ENCODE measurements around the gene OR6J1. TPM values are rescaled to one million over a fixed set of nuclear protein-coding genes. Genes with fewer than 3 reads are reported as not detected.

OR6J1 gene
- total and polyA plus RNA-seq, 2 of the 13 experiments (the other 11 are each of a cell fraction or from before 2014, with no cell fraction given) = not detected

DNA sequence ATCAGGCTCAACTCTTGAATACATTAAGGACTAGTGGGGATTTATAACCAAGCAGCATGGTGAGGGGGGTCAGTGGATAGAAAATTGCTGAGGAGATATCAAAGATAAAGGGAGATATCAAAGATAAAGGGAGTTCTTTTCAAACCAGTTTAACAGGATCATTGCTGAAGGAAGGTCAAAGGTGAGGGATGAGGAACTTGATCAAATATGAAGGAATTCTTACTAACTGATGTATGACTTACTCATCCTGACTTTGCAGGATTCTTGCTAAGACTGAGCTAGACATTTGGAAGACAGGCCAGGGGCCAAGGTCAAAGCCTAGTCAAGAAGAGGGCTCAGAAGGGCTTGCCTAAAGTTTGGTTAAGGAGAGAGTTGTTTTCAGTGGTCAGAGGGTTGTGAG is 41.3 kb downstream of the OR6J1 start:
- in situ Hi-C loops (cut with HindIII; ENCODE audit: extremely low pct_ligation_motif_present, low pct_unique_long_range_greater_than_20kb) = no loop called here
- no peaks in the 10 kb centered on the region for H3K9me3 ChIP-seq (ENCODE audit: low read length)
- H3K36me3 ChIP-seq (replicated peaks in 1 of 2; ENCODE audit: control insufficient read depth in 1 of 2, insufficient read depth in 2 of 2, low read length in 2 of 2) = peaks cover 21 to 57% of the 10 kb centered on the region in 2 experiments
- no peak overlapping the region for H3K4me2 ChIP-seq (ENCODE audit: low read depth, low read length)
- BruUV-seq (replicated peaks) = no TSS peak
- CTCF ChIA-PET (ENCODE audit: low intra/inter-chr PET ratio, low total read pairs) = no interaction called here
- intact Hi-C loops (cut with micrococcal nuclease; ENCODE audit: unreplicated experiment) = no loop called here
- H3K27me3 ChIP-seq (ENCODE audit: control insufficient read depth in 1 of 2, insufficient read depth in 2 of 2, low read length in 2 of 2) = no peaks in the 10 kb centered on the region; a peak in 1 of 5 replicates
- no peak overlapping the region for H3K27ac ChIP-seq (ENCODE audit: extremely low read length, insufficient read depth, low read length)
- peaks cover 29% of the 10 kb centered on the region for H3K4me1 ChIP-seq (ENCODE audit: insufficient read depth, low read length)
- no peak overlapping the region for H3K4me3 ChIP-seq (replicated peaks in 1 of 3; ENCODE audit: insufficient read depth in 1 of 3, low read depth in 2 of 3, low read length in 3 of 3)
- 0 out of 2 replicates have a peak, but pooled peaks cover 4% of the 10 kb centered on the region for H4K20me1 ChIP-seq (ENCODE audit: insufficient read depth, low read length)
- H2AFZ ChIP-seq (ENCODE audit: low read length) = no peak overlapping the region
- ATAC-seq = no peak
- no peak overlapping the region for H3K9ac ChIP-seq (ENCODE audit: insufficient read depth, low read depth, low read length)
- POLR2A ChIA-PET = interaction anchor here (1.6 kb wide), 1 partner anchor 13 kb away, joined by 10 read pairs; the partner anchor contains the start of gene DAD1
- DNase-seq (ENCODE audit: low spot score) = no peak
- 0 out of 2 replicates have a peak, but pooled peaks have one; percentile 2 for TF ChIP-seq POLR2G (IDR thresholded peaks at IDR 0.05; ENCODE audit: low read depth, low read length)
- TF ChIP-seq ZNF282 (IDR thresholded peaks at IDR 0.05; ENCODE audit: partially characterized antibody) = peak; percentile 74
- TF ChIP-seq ZMYM4 (CRISPR knock-in tag; IDR thresholded peaks at IDR 0.05) = no peak
- TF ChIP-seq EP300 (IDR thresholded peaks at IDR 0.05; ENCODE audit: low read depth in 2 of 2, low read length in 2 of 2) = no peak
- 0 out of 2 replicates have a peak, but pooled peaks have one; percentile 20 for TF ChIP-seq EP300 (CRISPR knock-in tag; IDR thresholded peaks at IDR 0.05; ENCODE audit: borderline replicate concordance)
- FAIRE-seq = no peak
- peaks cover 11% of the 10 kb centered on the region for H3K79me2 ChIP-seq (ENCODE audit: insufficient read depth, low read length)

DNA sequence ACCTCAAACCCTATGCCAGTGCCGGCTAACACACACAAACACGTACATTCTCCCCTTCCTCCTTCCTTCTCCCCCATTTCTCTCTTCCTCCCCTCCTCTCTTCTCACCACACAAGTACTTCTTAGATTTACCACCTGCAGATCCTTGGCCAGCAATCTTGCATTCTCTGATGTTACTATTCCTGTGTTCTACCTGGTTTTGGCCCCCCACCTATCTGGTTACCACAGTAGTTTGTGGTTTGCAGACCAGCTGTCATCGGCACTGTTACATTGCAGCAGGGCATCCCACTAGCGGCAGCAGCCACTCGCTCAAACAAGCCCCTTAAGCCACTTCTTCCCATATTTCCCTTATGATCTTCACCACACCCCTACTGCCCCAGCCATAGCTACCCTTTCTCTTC is 42.2 kb downstream of the OR6J1 start:
- DNase-seq (ENCODE audit: low spot score) (no peak), ATAC-seq (no peak), FAIRE-seq (no peak)
- Histone ChIP-seq H3K36me3 (replicated peaks in 1 of 2; ENCODE audit: control insufficient read depth in 1 of 2, insufficient read depth in 2 of 2, low read length in 2 of 2) (peaks cover 19 to 48% of the 10 kb centered on the region in 2 experiments), H3K27ac (ENCODE audit: extremely low read length, insufficient read depth, low read length) (no peak overlapping the region), H3K4me2 (ENCODE audit: low read depth, low read length) (no peak overlapping the region), H3K27me3 (ENCODE audit: control insufficient read depth in 1 of 2, insufficient read depth in 2 of 2, low read length in 2 of 2) (no peaks in the 10 kb centered on the region; a peak in 1 of 5 replicates), H3K9ac (ENCODE audit: insufficient read depth, low read depth, low read length) (no peak overlapping the region), H4K20me1 (ENCODE audit: insufficient read depth, low read length) (0 out of 2 replicates have a peak, but pooled peaks cover 4% of the 10 kb centered on the region), H3K9me3 (ENCODE audit: low read length) (no peaks in the 10 kb centered on the region), H2AFZ (ENCODE audit: low read length) (no peak overlapping the region), H3K4me3 (replicated peaks in 1 of 3; ENCODE audit: insufficient read depth in 1 of 3, low read depth in 2 of 3, low read length in 3 of 3) (no peak overlapping the region), H3K4me1 (ENCODE audit: insufficient read depth, low read length) (peaks cover 35% of the 10 kb centered on the region), H3K79me2 (ENCODE audit: insufficient read depth, low read length) (peaks cover 11% of the 10 kb centered on the region)
- no TSS peak for BruUV-seq (replicated peaks)
- intact Hi-C loops (cut with micrococcal nuclease; ENCODE audit: unreplicated experiment) = no loop called here
- in situ Hi-C loops (cut with HindIII; ENCODE audit: extremely low pct_ligation_motif_present, low pct_unique_long_range_greater_than_20kb) = no loop called here
- TF ChIP-seq ZNF776 (CRISPR knock-in tag; IDR thresholded peaks at IDR 0.05) (0 out of 2 replicates have a peak, but pooled peaks have one; percentile 47), NR2C2 (CRISPR knock-in tag; IDR thresholded peaks at IDR 0.05; ENCODE audit: borderline replicate concordance) (no peak), MIXL1 (CRISPR knock-in tag; IDR thresholded peaks at IDR 0.05) (no peak), PCBP2 (optimal IDR thresholded peaks at IDR 0.05; ENCODE audit: low read depth, low read length, poor library complexity, severe bottlenecking) (peak; percentile 17), ZNF274 (CRISPR knock-in tag; IDR thresholded peaks at IDR 0.05) (no peak), ZNF747 (CRISPR knock-in tag; IDR thresholded peaks at IDR 0.05; ENCODE audit: borderline replicate concordance) (no peak), CBX5 (CRISPR knock-in tag; IDR thresholded peaks at IDR 0.05; ENCODE audit: borderline replicate concordance) (no peak)
- TF ChIP-seq, protein P1, sequence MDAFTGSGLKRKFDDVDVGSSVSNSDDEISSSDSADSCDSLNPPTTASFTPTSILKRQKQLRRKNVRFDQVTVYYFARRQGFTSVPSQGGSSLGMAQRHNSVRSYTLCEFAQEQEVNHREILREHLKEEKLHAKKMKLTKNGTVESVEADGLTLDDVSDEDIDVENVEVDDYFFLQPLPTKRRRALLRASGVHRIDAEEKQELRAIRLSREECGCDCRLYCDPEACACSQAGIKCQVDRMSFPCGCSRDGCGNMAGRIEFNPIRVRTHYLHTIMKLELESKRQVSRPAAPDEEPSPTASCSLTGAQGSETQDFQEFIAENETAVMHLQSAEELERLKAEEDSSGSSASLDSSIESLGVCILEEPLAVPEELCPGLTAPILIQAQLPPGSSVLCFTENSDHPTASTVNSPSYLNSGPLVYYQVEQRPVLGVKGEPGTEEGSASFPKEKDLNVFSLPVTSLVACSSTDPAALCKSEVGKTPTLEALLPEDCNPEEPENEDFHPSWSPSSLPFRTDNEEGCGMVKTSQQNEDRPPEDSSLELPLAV (CRISPR knock-in tag; conservative IDR thresholded peaks at IDR 0.05; ENCODE audit: low read depth) = no peak
- WGBS (ENCODE audit: low lambda C conversion rate) = 98% methylated on average over 5 of the region's 5 CpGs
- POLR2A ChIA-PET = no interaction called here
- CTCF ChIA-PET (ENCODE audit: low intra/inter-chr PET ratio, low total read pairs) = no interaction called here
